ENCODE results near the gene MRPL36. TPM values are rescaled to one million over a fixed set of nuclear protein-coding genes. Genes with fewer than 3 reads are reported as not detected.

The MRPL36 gene
- total and polyA plus RNA-seq, 9 of the 15 experiments (the other 6 are each of a cell fraction or from before 2014, with no cell fraction given): 78.3 to 557 (median 124) TPM

DNA sequence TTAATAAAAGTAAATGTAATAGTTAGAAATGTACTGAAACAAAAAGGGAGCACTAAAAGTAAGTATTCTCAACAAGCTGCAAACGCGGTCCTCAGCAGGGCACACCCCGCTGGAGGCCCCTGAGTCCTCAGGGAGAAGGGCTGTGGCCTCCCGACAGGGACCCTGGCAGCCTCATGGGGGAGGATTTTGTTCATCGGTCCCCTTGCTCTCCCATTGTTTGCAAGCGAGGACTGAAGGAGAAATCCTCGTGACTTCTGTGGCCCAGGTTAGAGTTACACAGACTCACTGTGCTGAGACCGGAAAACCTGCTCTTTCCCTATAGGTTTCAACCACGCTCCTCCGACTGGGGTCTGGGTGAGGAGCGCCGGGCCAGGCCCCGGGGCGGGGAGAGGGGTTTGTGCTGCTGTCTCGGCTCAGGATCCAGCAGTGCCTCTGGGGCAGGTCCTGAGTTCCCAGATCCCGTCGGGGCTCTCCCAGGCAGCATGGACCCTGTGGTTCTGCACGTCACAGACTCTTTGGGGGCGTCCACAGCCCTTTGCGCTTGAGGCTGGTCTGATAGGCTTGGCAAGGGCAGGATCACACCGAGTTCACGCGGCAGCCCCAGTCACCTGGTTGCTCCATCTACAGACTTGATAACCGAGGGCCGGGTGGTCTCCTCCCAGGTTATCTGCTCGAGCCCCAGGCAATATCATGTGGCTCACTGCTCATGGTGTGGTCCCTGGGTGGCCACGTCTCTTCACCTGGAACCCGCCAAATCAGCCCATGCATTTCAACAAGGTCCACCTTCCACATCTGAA is 38.8 kb downstream of the MRPL36 start:
- Histone ChIP-seq H3K36me3 (ENCODE audit: control insufficient read depth, insufficient read depth, low read length) (no peaks in the 10 kb centered on the region), H3K4me2 (ENCODE audit: insufficient read depth, low read length) (no peak overlapping the region), H2AFZ (ENCODE audit: low read depth, low read length) (no peak overlapping the region), H4K20me1 (replicated peaks; ENCODE audit: control insufficient read depth, insufficient read depth, low read length) (no peaks in the 10 kb centered on the region), H3K79me2 (ENCODE audit: control insufficient read depth, insufficient read depth, low read length) (no peaks in the 10 kb centered on the region), H3K4me1 (replicated peaks in 1 of 2; ENCODE audit: control insufficient read depth in 2 of 2, insufficient read depth in 2 of 2, low read length in 2 of 2) (peaks cover 0 to 9% of the 10 kb centered on the region in 2 experiments; a peak in 1 of 5 replicates), H3K9me3 (replicated peaks; ENCODE audit: control insufficient read depth, insufficient read depth, low read depth, low read length) (peaks cover 3% of the 10 kb centered on the region; the same call in 1 of the 2 replicates), H3K27ac (ENCODE audit: extremely low read depth, low read depth, low read length) (no peak overlapping the region), H3K9ac (ENCODE audit: insufficient read depth in 1 of 2, low read depth in 2 of 2, low read length in 2 of 2) (no peak overlapping the region; a peak in 1 of 4 replicates), H3K9me1 (ENCODE audit: control insufficient read depth, insufficient read depth, low read length) (peaks cover 3% of the 10 kb centered on the region), H3K27me3 (ENCODE audit: control insufficient read depth in 2 of 2, insufficient read depth in 2 of 2, low read length in 2 of 2) (peaks cover 65 to 71% of the 10 kb centered on the region in 2 experiments), H3K4me3 (no peak overlapping the region)
- in situ Hi-C loops (cut with MboI): no loop called here
- WGBS (ENCODE audit: insufficient coverage, low coverage, missing lambda C conversion rate): under 1% methylated on average over 28 of the region's 28 CpGs
- ChIA-PET POLR2A (no interaction called here), CTCF (ENCODE audit: low intra/inter-chr PET ratio) (no interaction called here)
- no peak for DNase-seq (ENCODE audit: extremely low read depth in 1 of 4, low spot score in 3 of 4)
- intact Hi-C loops (cut with micrococcal nuclease): no loop called here
- FAIRE-seq: no peak
- no peak; the same call in 2 of the 3 replicates for ATAC-seq
- no TSS peak for BruUV-seq (replicated peaks)
- TF ChIP-seq TRIM25 (IDR thresholded peaks at IDR 0.05; ENCODE audit: borderline replicate concordance) (no peak), SUPT5H (IDR thresholded peaks at IDR 0.05) (no peak), ZNF609 (CRISPR knock-in tag; IDR thresholded peaks at IDR 0.05; ENCODE audit: borderline replicate concordance) (no peak), ZNF274 (IDR thresholded peaks at IDR 0.05; ENCODE audit: borderline replicate concordance, low read depth, low read length) (no peak), MITF (IDR thresholded peaks at IDR 0.05) (no peak), PHB (CRISPR knock-in tag; IDR thresholded peaks at IDR 0.05) (no peak), ZNF133 (CRISPR knock-in tag; IDR thresholded peaks at IDR 0.05) (no peak), XRCC3 (IDR thresholded peaks at IDR 0.05) (no peak), MEF2D (tag; conservative IDR thresholded peaks at IDR 0.05; ENCODE audit: low read depth) (no peak), GATAD2B (IDR thresholded peaks at IDR 0.05; ENCODE audit: borderline replicate concordance) (no peak), RBM17 (IDR thresholded peaks at IDR 0.05; ENCODE audit: borderline replicate concordance, low read depth, low read length) (no peak), NEUROD1 (IDR thresholded peaks at IDR 0.05; ENCODE audit: borderline replicate concordance, low read depth, low read length, partially characterized antibody) (no peak)
- TF ChIP-seq, protein P1, sequence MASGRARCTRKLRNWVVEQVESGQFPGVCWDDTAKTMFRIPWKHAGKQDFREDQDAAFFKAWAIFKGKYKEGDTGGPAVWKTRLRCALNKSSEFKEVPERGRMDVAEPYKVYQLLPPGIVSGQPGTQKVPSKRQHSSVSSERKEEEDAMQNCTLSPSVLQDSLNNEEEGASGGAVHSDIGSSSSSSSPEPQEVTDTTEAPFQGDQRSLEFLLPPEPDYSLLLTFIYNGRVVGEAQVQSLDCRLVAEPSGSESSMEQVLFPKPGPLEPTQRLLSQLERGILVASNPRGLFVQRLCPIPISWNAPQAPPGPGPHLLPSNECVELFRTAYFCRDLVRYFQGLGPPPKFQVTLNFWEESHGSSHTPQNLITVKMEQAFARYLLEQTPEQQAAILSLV (tag; IDR thresholded peaks at IDR 0.05): no peak

Data from K562 (cell line).